Neutrophil (primary cell): ENCODE results near the gene SEMA6A.

ENCODE experiments used
- H3K27ac ChIP-seq: fragments of 200-600 bp; sonication (generic); 2 replicates; pipeline ENCODE4 v1.5.1; 2016; ENCODE audit warnings: mild to moderate bottlenecking, moderate library complexity
- H3K27me3 ChIP-seq: fragments of 200-600 bp; sonication (generic); 2 replicates; pipeline ENCODE4 v1.6.0; 2016; ENCODE audit warnings: mild to moderate bottlenecking
- H3K36me3 ChIP-seq: fragments of 200-600 bp; sonication (generic); 2 replicates; pipeline ENCODE4 v1.5.1; 2017
- H3K4me1 ChIP-seq, 2 experiments: fragments of 200-600 bp in 1 of 2; sonication (generic) in 1 of 2; 1 replicate in 1 of 2; 2 replicates in 1 of 2; pipeline versions ENCODE4 v1.5.1 to v1.6.1; 2013 to 2016; ENCODE audit warnings: low read depth in 1 of 2, low read length in 1 of 2, mild to moderate bottlenecking in 1 of 2, moderate library complexity in 1 of 2; ENCODE audit not compliant: control insufficient read depth in 1 of 2, insufficient read depth in 1 of 2
- H3K4me3 ChIP-seq, 2 experiments: fragments of 200-600 bp in 1 of 2; sonication (generic) in 1 of 2; 1 replicate in 1 of 2; 2 replicates in 1 of 2; pipeline ENCODE4 v1.5.1; 2013 to 2016; ENCODE audit warnings: low read depth in 1 of 2, low read length in 1 of 2, mild to moderate bottlenecking in 1 of 2, moderate library complexity in 1 of 2
- H3K9me3 ChIP-seq: fragments of 200-600 bp; sonication (generic); 2 replicates; pipeline ENCODE4 v1.5.1; 2016
- TF ChIP-seq, protein P1 (sequence below): fragments of 200-600 bp; sonication (generic); IDR thresholded peaks from 2 replicates; pipeline ENCODE4 v1.5.1; 2016; ENCODE audit warnings: antibody characterized with exemption

The SEMA6A gene

DNA sequence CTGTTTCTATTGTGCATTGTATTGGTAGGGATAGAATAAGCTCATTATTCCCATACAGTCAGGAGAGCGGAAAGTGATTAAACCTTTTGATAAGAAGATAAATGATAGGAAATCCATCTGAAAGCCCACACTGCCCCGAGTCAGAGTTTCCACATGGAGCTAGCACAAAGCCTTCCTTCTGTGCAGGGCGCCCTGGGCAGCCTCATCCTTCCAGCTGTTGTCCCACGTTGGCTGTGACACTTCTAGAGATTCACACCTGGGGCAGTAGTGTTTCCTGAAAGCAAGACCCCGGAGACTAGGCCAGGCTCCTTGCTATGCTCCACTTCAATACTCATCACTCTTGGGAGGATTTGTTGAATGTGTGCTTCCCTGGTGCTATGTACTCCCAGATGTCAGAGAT, 172.4 kb downstream of the SEMA6A start:
- no peaks in the 10 kb centered on the region for H3K27me3 ChIP-seq
- H3K4me1 ChIP-seq: no peaks in the 10 kb centered on the region
- TF ChIP-seq, protein P1, sequence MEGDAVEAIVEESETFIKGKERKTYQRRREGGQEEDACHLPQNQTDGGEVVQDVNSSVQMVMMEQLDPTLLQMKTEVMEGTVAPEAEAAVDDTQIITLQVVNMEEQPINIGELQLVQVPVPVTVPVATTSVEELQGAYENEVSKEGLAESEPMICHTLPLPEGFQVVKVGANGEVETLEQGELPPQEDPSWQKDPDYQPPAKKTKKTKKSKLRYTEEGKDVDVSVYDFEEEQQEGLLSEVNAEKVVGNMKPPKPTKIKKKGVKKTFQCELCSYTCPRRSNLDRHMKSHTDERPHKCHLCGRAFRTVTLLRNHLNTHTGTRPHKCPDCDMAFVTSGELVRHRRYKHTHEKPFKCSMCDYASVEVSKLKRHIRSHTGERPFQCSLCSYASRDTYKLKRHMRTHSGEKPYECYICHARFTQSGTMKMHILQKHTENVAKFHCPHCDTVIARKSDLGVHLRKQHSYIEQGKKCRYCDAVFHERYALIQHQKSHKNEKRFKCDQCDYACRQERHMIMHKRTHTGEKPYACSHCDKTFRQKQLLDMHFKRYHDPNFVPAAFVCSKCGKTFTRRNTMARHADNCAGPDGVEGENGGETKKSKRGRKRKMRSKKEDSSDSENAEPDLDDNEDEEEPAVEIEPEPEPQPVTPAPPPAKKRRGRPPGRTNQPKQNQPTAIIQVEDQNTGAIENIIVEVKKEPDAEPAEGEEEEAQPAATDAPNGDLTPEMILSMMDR: no peak
- no peaks in the 10 kb centered on the region for H3K36me3 ChIP-seq
- H3K4me3 ChIP-seq: no peak overlapping the region
- no peaks in the 10 kb centered on the region for H3K9me3 ChIP-seq
- H3K27ac ChIP-seq: no peak overlapping the region

DNA sequence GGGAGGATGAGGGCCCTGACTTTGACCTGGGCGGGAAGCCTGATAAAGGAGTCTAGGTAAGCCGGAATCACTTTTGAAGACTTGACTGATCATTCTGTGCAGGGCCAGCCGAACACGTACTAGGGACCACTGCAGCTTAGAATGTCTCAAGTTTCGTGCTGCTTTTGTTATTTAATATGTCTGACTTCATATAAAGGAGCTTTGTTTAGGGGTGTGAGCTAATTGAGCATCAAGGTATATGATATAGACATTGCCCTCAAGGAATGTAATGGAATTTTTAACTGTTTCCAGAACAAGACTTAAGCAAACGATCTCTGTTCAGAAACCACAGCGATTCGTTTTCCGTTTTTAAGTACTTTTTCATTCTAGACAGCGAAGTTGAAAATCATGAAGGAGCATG, 173.0 kb downstream of the SEMA6A start:
- H3K27ac ChIP-seq: no peak overlapping the region
- H3K27me3 ChIP-seq: no peaks in the 10 kb centered on the region
- H3K4me3 ChIP-seq: no peak overlapping the region
- H3K4me1 ChIP-seq: no peaks in the 10 kb centered on the region
- no peaks in the 10 kb centered on the region for H3K9me3 ChIP-seq
- H3K36me3 ChIP-seq: no peaks in the 10 kb centered on the region
- TF ChIP-seq, protein P1: no peak

DNA sequence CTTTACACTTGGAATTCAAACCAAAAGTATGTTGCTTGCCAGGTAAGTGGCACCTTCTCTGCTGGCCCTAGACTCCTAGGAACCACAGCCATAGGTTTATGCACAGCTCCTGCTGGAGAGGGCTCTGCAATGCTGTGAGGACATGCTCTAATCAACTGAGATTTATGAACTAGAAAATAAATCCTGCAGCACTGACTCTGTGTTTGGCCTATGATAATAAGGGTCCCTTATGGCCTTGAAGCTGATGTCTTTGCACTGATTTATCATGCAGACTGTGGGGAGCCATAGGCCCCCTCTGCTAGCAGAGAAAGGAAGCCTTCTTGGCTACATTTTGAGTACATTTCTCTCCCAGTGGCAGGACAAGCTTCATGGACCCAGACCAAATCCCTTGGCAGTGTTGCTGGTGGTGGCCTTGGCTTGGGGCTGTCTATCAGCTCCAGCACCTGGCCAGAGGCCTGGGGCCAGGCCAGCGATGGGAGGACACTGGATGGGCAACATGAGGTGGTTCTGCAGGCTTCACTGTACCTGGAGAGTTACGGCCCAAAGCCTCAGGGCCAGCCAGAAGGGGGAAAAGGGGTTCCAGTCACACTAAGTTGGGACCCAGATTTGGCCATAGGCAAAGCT, 178.0 kb downstream of the SEMA6A start:
- H3K27ac ChIP-seq: no peak overlapping the region
- H3K9me3 ChIP-seq: no peaks in the 10 kb centered on the region
- H3K4me3 ChIP-seq: no peak overlapping the region
- TF ChIP-seq, protein P1: no peak
- no peaks in the 10 kb centered on the region for H3K4me1 ChIP-seq
- H3K36me3 ChIP-seq: no peaks in the 10 kb centered on the region
- no peaks in the 10 kb centered on the region for H3K27me3 ChIP-seq

DNA sequence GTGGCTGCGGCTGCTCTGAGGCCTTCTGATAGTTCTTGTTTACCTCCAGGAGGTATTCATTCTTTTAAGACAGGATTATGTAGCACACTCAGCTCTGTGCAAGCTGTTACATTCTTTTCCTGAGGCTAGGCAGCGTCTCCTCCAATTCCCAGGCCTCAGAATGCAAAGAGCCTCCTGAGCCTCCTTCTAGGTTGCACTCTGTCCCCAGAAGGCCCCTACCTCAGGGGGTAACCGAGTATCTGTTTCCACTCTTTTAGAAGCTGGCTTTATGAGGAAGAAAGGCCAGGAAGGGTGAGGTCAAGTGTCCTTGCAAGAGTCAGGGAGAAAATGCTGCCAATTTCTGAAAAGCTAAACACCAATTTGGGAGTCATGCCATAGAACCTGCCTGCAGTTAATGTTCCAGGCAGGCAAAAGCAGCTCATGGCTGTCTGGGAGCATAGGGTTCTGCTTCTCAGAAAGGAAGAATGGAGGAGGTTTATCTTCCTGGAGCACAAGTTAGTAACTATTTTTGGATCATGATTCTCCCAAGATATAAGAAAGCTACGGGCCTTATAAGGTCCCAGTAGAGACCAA, 178.9 kb downstream of the SEMA6A start:
- H3K9me3 ChIP-seq: no peaks in the 10 kb centered on the region
- H3K4me1 ChIP-seq: no peaks in the 10 kb centered on the region
- no peak overlapping the region for H3K4me3 ChIP-seq
- no peaks in the 10 kb centered on the region for H3K36me3 ChIP-seq
- H3K27ac ChIP-seq: no peak overlapping the region
- TF ChIP-seq, protein P1: no peak
- H3K27me3 ChIP-seq: no peaks in the 10 kb centered on the region

DNA sequence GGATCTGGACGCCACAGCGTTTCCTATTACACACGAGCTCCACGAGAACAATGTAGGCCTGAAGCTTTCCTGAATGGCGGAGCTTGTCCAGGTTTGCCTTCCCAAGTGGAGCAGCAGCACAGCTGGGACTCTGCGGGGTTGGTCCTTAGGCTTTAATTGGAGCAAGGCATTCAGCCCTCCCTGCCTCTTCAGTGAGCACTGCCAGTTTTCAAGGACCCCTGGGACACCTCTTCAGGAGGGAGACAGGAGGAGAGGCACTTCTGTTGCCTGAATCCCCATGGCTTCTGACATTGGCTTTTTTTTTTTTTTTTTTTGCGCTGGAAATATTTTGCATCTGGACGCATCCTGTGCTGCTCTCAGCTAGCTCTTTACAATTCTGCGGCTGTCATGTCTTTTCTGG, 179.4 kb downstream of the SEMA6A start:
- no peaks in the 10 kb centered on the region for H3K36me3 ChIP-seq
- H3K4me3 ChIP-seq: no peak overlapping the region
- H3K27me3 ChIP-seq: no peaks in the 10 kb centered on the region
- no peak overlapping the region for H3K27ac ChIP-seq
- no peaks in the 10 kb centered on the region for H3K9me3 ChIP-seq
- H3K4me1 ChIP-seq: no peaks in the 10 kb centered on the region
- TF ChIP-seq, protein P1: no peak
